GM21529 (cell line): ENCODE measurements around the gene ST8SIA5.

Source experiments
- ATAC-seq: cut with Tn5 transposase; IDR thresholded peaks from one replicate; pipeline ENCODE4 v1.9.1; 2021; ENCODE audit not compliant: unreplicated experiment

Gene ST8SIA5

DNA sequence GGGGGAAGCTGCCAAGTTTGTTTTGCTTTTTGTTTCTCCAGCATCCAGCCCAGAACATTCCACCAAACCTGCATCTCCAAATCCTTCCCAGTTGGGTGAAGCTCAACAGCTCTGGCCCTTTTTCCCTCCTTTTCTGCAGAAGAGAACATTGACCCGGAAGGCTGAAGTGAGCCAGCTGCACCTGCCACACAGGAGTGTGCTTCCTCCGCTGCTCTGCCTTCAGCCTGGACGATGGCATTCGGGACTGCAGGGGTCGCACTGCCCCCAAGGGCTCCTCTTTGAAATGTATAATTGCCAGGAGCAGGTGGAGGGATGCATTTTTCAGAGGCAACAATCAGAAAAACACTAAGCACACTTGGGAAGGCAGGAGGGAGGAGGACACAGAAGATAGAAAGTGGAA is 41.8 kb downstream of the ST8SIA5 start:
- ATAC-seq, result no peak

DNA sequence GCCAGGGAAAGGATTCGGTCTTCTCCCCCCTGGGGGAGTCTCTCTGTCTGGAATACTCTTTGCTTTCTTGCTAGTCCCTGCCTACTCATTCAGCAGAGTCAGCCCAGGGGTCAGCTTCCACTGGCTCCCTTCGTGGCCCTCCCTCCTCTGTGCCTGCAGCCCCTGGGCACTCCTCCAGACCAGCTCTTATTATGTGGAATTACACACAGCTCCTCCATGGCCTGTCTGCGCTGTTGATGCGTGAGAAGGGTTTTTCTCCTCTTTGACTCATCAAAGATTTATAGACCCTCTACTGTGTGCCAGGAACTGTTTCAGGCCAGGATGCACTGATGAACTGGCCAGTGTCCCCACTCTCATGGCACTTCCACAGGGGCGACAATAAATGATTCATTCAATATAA is 44.4 kb downstream of the ST8SIA5 start:
- ATAC-seq, result no peak

DNA sequence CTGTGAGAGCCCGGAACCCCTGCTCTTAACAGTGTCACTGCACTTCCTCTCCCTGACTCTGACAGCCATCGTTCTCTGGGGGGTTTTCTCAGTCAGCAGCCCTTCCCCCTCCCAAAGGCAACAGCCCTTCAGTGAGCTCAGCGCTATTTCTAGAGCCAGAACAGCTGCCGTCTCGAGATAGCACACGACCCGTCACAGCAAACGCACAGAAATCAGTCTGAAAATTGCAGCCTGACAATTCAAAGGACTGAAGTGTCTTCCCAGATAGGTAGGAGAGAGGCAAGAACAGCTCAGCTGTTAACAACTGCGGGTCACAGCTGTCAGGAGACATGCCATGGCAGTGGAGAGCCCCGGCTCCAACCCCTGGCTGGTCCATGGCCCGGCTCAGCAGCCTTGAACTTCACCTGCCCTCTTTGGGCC is 45.4 kb downstream of the ST8SIA5 start:
- ATAC-seq, result peak; percentile 63

DNA sequence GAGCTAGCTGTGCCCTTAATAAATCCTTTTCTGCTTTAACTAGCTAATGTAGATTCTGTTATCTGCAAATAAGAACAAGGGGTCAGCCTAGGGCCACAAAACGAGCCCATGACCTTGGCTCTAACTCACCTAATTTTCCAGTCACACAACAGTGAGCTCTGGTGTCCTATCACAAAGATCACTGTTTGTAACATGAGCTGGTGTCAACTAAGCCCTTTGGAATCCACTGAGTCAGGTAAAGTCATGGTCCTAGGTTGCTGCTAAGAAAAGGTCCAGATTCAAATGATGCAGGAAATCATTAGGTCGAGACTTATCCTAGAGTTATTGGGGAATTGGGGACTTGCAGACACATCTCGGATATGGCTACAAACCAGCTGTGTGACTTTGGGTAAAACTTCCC is 49.9 kb downstream of the ST8SIA5 start:
- no peak for ATAC-seq

DNA sequence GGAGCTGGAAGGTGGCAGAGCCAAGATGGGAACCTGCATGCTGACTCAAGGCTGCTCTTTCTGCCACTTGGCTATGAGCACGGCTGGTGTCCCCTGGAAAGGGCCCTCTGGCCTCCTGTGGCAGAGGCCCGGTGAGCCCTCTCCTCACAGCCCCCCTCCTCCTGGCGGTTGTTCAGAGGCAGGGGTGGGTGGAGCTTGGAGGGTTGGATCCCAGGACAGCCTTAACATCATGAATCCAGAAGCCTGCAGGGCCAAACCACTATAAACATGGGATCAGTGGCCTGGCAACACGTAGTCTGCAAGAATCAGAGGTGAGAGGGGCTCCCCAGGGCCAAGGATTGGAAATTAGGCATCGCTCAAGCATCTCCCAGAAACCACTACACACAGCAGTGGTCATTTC is 51.3 kb downstream of the ST8SIA5 start:
- no peak for ATAC-seq

DNA sequence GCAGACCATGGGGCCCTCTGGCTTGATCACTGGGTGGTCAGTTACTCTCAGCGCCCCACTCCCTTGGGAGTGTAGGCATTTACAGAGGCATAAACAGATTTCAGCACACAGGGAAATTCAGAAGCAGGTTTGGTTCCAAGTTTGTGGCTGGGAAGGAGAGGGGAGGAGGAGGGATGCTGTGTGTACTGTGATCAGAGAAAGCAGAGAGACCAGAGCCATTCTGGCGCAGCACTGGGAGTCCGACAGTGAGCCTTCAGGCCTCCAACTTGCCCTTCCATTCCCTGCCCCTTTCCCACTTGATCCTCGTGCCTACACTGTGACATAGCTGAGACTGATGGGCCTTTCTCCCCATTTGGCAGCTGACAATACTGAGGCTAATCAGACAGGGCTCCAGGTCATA is 52.0 kb downstream of the ST8SIA5 start:
- no peak for ATAC-seq

DNA sequence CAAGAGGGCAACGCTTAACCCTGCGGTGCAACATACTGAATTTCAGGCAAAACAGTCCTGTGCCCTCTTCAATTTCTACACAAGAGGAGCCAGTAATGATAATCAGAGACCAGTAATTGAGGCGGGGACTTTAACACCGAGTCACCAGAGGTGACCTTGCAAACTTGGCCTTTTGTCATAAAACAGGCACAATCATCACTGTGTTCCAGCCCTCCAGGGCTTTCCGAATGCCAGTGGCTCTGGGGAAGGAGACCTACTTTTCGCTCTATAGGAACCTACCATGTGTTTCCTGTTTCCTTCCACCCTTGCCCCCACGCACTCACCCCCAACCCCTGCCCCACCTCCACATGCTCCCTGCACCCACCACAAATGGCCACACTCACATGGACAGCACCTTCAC is 52.7 kb downstream of the ST8SIA5 start:
- no peak for ATAC-seq

DNA sequence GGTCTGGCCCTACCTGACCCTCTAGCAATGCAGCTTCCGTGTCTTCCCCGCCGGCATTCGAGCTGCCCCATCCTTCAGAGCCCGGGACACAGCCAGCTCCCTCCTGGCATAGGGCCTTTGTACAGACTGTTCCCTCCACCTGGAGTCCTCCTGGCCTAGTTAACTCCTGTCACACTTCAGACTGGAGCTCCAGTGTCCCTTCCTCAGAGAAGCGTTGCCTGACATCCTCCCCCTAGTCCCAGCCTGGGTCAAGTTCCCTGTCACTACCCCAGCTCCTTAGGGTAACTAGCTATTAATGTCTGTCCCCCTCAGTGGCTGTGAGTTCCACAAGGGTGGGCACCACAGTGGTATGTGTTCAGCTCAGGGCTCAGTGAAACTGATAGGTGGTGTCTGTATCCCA is 54.4 kb downstream of the ST8SIA5 start:
- no peak for ATAC-seq

DNA sequence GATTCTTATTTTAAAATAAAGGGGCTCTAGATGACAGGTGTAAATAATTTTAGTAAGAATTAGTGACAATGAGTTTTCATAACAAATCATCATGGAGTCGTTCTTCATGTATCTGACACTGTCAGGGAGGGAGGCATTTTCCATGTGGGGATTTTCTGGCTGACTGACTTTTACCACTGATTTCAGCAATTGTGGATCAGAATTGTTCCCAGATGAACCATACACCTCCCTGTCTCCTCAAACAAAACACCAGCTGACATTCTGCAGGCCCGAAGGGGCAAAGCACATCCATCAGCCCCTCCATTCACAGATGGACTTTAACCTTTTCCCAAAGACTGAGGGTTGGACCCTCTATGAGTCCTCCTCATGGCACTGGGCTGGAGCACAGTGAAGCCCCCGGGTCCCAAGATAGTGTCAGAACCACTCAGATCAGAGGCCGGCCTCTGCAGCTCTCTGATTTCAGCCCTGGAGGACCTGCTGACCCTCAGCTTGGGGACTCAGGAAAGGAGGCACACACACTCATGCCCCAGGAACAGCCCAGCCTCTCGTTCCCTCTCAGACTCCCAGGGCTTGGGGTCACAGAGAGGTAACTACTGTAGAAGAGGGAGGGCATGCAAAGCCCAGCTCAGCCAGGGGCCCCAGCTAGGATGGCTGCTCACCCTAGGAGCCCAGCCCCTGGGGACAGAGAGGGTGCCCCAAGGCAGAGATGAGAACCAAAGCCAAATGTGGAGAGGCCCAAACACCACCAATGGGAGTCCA is 56.6 kb downstream of the ST8SIA5 start:
- no peak for ATAC-seq

DNA sequence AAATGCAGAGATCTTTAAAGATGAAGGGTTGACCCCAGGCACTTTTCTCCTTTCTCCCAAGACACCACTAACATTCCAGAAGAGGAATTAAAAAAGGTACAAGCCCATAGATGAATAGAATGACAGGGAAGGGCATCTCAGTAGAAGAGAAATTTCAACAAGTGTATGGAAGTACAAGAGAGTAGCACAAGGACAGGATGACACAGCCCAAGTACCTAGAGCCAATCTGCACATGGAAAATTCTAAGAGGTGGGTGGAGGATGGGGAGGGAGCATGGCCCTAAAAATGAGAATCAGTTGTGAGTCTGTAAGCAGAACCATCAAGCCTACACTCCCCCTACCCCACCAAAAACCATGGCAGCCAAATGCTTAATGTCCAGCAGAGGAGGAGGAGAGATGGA is 60.2 kb downstream of the ST8SIA5 start:
- ATAC-seq, result no peak

DNA sequence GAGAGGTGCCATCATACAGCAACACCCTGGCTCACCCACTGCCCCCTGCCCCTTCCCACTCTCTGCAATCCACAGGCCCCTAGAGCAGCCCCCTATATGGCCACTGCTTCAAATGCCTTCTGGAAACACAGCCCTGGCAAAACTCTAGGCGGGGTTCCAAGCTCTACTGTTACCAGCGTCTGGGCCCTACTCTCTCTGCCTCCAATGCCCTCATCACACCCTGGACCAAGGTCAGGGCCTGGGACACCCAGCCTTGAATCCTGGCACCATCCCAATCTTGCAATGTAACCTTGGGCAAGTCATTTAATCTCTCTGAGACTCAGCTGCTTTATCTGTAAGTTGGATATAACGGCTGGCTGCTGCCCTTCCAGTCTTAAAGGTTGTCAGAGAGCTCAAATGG is 60.6 kb downstream of the ST8SIA5 start:
- ATAC-seq, result no peak

DNA sequence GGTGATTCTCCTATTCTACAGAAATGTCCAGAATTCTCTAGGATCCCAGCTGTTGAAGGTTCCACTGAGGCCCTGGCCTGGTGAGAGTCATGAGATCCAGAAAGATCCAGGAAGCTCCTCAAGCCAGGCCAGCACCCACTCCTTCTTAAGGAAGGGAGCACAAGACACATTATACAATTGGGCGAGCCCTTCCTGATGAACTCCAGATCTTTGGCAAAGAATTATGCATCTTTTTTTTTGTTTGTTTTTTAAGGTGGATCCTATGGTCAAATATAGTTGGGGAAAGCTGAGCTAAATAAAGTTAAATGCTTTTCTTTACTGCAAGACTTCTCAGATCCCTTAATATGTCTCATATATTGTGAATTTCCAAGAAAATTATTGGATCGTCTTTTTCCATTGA is 62.9 kb downstream of the ST8SIA5 start:
- ATAC-seq, result no peak

DNA sequence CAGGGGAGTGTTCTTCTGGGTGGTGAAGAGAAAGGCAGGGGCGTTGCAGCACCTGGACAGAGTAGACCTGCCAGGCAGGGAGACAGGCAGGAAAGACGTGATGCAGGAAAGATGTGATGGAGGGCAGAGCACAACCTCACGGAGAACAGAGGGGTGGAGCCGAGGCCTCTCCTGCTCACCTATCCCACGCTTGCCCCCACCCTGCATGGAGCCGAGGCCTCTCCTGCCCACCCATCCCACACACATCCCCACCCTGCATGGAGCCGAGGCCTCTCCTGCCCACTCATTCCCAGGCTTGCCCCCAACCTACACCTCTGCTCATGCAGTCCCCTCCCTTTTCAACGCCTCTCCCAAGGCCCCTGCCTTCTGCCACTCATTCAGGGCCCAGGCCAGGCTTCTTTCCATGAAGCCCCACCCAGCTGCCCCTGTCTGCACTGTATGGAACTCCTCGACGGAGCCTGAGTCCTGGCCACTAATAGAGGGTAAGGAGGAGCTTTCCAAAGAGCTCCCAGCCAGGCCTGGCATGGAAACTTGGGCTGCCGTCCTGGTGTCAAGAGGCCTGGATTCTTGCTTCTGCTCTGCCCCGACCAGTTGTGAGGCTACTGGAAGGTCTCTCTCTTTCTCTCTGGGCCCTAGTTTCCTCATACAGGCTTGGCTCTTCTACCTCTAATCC is 67.9 kb downstream of the ST8SIA5 start:
- ATAC-seq, result no peak

DNA sequence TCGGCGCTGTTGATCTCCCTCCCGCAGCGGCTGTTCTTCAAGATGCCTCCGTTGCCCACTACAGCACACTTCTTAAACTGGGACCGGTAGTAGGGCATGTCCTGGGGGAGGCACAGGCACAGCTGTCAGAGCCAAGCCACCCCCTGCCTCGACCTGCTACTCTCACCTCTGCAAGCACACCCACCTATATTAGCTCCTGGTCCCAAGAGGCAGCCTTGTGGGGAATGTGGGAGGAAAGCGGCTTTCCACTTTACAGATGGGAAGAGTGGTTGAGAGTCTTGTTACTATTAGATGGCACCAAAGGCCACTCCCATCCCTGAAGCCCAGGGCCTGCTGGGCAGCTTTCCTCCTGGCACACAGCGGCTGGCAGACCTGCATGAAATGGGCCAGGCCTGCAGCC is 70.7 kb downstream of the ST8SIA5 start:
- no peak for ATAC-seq

DNA sequence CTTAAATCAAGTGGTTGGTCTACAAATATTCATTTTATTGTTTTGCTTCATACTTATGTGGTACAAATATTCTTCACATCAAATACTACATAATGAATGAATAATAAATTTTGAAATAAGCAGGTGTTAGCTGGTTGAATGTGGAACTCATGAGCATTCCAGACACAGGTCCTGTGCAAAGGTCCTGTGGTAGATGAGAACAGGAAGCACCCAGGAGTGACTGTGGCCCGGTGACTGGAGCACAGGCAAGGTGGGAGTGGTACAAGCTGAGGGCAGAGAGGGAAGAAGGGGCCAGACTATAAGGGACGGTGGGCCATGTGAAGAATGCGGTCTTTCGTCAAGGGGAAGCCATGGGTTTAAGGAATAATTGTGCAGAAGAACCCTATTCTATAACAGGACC is 73.6 kb downstream of the ST8SIA5 start:
- ATAC-seq, result no peak

DNA sequence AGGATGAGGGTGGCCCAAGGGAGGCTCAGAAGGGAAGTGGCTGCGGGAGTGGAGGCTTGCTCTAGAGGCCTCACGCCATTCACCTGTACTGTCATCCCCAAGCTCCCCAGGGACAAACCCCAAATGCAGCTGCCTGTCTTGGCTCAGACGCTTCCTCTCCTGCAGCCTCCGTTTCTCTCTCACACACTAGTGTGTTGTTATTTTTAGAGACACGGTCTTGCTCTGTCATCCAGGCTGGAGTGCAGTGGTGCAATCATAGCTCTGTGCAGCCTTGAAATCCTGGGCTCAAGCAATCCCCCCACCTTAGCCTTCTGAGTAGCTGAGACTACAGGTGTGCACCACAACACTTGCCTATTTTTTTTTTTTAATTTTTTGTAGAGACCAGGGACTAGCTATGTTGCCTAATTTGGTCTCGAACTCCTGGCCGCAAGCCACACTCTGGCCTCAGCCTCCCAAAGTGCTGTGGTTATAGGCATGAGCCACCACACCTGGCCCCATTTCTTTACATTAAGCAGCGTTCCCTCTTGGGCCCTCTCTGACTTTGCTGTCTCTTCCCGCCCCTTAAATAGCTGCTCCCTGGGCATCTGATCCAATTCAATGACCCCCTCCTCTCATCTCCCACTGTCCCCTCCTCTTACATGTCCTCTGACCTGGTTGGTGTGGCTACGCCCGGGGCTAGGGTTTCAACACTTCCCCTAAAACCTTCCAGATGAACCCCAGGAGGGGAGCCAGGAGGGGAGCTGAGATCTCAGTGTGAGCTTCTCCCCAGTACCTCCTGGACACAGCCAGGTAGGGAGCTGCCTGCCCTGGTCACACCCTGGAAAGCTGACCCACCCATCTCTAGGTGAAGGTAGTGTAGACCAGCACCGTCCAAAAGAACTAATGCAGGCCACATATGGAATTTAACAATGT is 75.8 kb downstream of the ST8SIA5 start:
- ATAC-seq, result peak; percentile 47

DNA sequence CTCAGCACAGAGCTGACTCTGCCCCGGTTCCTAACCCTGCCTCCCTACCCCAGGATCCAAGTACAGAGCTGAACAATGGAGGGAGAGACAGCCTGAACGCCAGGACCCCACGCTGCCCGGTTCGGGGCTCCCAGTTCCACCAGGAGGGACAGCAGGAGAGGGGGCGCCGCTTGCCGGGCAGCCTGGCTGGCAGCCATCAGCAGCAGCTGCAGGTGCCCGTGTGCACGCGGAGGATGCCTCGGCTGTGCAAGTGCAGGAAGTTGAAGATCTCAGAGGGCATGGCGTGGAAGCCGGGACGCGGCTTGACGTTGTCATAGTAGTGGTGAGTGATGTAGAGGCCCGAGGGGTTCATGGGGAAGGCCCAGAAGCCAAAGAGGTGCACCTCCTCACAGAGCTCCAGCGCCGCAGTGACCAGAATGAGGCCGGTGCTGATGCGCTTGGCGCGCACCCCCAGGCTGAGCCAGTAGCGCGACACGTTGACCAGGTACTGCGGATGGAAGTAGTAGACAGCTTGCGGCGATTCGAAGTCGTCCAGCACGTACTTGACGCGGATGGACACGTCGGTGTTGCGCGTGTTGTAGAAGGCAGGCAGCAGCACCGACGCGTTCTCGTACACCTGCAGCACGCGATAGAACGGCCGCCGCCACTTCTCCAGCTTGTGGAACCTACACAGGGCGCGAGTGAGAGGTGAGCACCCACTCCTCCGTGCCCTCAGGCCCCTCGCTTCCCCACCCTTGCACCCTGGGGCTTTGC is 76.8 kb downstream of the ST8SIA5 start:
- ATAC-seq, result no peak

DNA sequence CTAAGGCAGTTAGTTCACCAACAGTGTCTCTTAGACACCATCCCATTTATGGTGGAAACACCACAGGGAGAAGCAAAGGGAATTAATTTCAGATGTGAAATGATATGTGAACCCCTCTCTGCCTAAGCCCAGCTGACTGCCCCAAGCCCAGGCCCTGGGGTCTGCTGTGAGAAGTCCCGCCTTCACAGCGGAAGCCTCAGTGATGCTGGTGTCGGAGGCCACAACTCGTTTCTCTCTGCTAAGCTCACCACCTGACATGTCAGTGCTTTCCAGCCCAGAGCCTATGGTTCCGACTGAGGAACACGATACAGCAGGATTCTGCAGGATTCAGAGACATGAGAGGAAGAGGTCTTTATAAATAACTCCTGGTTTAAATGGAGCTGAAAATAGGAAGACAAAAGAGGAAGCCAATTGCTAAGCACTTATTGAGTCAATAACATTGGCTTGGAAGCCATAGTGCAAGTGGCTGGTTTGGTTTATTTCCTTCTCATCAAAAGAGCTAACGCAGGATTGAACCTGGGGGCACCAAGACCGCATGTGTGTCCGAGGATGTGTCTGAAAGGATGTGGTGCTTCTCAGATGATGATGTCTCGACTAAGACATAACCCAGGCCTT is 78.0 kb downstream of the ST8SIA5 start:
- ATAC-seq, result no peak

DNA sequence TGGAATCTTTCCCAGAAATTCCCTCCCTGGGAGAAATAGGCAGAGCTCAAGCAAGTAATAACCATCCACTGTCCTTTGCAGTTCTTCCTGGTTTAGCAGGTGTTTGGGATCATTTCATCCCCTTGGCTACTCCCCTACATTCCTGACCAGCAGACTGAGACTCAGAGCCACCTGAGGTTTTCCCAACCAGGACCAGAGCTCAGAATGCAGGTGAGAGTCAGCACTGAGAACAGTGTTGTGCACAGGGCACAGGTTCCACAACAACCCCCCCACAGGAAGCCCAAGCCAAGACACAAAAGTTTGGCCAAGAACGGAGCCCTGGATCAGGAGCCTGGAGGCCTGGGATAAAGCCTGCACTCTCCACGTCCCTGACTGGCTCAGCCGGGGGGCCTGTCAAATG is 78.8 kb downstream of the ST8SIA5 start:
- no peak for ATAC-seq

DNA sequence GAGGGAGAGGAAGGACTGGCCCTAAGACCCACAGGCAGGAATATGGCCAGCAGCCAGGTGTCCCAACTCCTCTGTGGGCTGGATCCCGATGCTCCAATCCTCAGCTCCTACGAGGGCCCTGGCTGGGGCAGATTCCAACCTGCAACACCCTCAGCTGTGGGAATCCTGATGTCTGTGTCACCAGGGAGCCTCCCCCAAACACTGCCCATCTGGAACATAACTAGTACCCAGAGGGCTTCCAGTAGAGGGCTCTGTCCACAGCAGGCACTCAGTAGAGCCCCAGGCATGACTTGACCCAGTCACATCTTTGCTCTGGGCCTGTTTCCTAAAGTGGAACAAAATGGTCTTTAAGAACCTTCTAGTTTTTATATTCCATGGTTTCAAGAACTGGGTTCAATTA is 79.2 kb downstream of the ST8SIA5 start:
- ATAC-seq, result no peak
